HG02798 (cell line): Measurements from ENCODE around the gene CDH15.

ENCODE experiments used
- ATAC-seq: cut with Tn5 transposase; IDR thresholded peaks from one replicate; pipeline ENCODE4 v1.9.1; 2021; ENCODE audit warnings: mild to moderate bottlenecking; ENCODE audit not compliant: unreplicated experiment, poor library complexity

CDH15 gene

DNA sequence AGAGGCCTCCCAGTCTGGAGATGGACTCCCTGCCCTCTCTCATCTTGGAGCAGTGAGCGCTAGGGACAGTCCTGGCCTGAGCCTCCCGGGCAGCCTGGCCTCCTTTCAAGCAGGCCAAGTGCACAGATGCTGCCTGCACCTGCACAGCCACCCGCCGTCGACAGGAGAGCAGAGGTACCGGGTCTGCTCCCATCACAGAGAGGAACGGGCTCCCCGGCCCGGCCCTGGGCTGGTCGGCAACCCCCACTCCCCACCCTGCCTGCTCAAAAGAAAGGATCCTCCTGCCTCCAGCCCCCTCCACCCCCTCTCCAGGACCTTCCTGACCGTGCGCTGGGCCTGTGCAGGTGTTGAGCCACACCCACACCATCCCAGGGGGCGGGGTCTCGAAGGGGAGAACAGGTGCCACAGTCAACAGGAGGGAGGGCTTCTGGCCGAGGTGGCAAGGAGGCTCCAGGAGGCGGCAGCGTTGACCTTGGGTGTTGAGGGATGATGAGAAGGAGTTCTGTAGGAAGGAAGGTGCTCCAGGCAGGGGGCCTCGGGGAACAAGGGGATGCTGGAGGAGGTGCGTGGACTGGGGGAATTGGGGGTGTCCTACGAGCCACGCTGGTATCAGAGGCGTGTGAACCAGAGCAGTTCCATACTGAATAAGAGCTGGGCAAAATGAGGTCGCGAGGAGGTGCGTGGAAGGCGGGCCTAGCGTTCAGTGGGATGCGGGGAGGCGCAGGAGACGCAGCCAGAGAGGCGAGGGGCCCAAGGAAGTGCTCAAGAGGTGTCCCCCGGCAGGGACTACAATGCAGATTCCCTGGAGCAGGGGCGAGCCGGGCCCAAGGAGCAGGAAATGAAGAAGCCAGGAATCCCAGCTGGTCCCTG is 967 bp upstream of the CDH15 start:
- ATAC-seq = no peak

- no peak for ATAC-seq
These were observed 601 bp downstream of the CDH15 start for GRCh38 chr16:89172171-89172527.

DNA sequence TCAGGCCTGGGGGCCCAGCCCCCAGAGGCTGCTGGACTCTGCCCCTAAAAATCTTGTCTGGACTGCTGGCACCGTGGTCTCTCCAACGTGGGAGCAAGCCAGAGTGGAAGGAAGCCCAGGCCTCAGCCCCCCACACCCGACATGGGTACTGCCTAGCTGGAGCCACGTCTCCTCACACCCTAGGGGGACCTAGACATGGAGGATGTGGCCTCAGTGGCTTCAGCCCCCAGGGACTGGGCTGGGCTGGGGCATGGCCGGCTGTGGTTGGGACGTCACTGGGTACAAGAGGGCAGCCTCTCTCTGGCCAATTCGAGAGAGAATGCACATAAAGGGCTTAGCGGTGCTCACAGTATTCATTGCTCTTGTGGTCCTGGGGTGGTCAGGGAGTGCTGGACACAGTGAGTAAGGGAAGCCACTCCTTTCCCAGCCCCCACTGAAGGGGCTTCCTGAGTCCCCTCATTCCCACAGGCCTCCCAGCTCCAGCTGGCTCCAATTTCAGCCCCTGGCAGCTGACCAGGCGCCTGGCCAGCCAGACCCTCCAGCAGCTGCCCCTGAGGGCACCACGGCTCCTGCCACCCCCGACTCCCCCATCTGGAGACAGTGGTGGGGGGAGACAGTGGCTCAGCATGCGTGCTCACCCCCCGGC is 1.1 kb downstream of the CDH15 start:
- no peak for ATAC-seq

DNA sequence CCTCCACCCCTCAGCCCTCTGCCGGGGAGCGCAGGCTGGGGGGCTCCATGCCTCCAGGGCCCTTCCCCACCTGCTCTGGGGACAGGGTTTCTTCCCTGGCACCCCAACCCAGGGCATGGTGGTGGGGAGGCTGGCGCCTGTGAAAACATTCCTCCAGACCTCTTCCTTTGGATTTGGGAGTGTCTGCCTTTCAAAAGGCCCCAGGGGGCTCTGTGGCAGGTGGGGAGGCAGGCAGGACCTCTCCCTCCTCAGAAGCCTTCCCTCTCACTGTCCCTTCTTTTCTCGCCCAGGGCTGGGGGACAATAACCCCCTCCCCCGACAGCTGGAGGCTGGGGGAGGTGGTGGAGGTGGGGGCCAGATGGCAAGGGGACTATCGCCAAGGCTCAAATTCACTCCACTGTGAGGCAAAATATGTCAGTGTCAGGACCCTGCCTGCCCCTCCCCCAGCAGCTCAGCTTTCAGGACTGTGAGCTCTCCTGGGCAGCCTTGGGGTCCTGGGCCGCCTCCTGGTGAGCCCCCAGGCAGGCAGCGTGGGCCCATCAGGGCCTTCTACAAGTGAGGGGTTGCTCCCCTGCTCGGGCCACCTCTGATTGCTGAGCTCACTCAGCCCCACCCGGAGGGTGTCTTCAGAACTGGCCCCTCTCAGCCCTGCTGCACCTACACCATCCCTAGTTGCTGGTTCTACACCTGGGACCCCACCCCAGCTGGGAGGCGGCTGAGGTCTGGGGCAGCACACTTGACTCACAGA is 1.8 kb downstream of the CDH15 start:
- no peak for ATAC-seq

DNA sequence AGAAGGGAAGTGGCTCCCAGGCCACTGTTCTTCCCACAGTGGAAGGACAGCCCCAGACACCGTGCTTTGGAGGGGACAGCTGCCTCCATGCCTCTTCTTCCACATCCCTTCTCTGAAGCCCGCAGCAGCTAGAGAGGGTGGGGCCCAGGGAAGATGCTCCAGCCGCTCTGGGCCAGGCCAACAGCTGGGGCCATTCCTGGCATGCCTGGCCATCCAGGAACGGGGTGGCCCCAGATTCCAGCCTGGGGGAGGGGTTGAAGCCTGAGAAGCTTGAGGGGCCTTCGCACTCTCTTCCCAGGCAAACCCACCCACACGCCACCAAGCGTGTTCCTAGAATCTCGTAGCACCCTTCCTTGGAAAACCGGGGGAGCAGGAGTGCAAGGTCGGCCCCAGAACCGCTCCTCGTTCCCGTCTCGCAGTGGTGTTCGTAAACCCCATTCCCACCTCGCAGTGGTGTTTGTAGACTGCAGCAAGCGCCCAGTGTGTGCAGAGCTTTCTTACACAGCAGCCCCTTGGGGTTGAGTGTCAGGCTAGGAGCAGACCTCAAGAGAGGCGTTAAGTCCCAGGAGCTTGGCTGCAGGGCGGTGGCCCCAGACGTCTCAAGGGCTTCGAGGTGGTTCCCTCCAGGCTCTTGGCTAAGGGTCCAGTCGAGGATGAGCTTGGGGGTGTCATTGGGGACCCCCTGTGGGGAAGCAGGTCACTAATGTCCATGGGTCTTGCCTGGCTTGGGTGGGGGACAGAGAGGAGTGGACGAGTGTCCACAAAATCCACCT is 2.7 kb downstream of the CDH15 start:
- no peak for ATAC-seq

- no peak for ATAC-seq
These were observed 3.3 kb downstream of the CDH15 start for GRCh38 chr16:89174877-89175276.

- ATAC-seq = no peak
These were observed 4.0 kb downstream of the CDH15 start for GRCh38 chr16:89175280-89176146.

- no peak for ATAC-seq
These were observed 4.7 kb downstream of the CDH15 start for GRCh38 chr16:89176147-89176690.

GRCh38 chr16:89176717-89177116 is 5.2 kb downstream of the CDH15 start:
- ATAC-seq = no peak

GRCh38 chr16:89177501-89177900 is 6.0 kb downstream of the CDH15 start:
- no peak for ATAC-seq

DNA sequence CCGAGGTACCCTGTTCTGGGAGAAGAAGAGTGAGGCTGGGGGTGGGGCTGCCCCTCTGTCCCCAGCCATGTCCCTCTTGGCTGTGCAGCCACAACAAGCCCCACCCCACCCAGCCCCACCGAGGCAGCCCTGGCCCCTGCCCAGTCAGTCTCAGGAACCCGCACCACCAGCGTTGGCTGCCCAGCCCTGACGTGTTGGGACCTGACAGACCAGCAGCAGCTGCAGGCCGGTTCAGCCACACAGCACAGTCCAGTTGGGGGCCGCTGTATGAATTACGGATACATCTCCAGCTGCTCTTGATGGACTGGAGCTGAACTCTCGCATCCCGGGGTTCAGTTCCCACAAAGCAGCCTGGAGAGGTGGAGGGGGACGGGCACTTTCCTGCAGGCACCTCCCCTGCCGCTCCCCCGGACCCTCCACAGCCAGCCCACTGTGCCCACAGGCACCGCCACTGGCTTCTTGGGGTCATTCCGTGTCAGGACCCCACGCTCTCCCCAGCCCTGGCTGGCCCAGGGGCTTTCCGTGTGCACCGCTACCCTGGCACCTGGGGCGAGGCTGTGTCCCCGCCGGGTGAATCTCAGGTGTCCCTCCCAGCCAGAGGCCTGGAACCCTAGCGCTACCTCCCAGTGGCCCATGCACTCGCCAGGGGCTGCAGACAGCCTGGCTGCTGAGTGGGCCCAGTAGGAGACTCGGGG is 7.1 kb downstream of the CDH15 start:
- no peak for ATAC-seq

DNA sequence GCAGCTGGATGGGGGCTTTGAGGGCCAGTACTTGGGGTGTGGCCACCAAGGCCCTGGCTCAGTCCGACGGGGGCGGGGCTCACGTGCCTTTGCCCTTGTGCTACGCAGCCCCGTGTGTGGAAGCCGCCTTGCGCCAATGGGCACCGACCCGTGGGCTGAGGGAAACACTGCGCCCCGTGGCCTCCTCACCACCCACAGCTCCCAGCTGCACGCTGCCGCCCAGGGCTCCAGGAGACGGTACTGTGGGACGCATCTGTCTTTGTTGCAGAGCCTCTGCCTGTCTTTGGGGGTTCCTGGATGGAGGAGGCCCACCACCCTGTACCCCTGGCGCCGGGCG is 7.6 kb downstream of the CDH15 start:
- ATAC-seq = no peak

DNA sequence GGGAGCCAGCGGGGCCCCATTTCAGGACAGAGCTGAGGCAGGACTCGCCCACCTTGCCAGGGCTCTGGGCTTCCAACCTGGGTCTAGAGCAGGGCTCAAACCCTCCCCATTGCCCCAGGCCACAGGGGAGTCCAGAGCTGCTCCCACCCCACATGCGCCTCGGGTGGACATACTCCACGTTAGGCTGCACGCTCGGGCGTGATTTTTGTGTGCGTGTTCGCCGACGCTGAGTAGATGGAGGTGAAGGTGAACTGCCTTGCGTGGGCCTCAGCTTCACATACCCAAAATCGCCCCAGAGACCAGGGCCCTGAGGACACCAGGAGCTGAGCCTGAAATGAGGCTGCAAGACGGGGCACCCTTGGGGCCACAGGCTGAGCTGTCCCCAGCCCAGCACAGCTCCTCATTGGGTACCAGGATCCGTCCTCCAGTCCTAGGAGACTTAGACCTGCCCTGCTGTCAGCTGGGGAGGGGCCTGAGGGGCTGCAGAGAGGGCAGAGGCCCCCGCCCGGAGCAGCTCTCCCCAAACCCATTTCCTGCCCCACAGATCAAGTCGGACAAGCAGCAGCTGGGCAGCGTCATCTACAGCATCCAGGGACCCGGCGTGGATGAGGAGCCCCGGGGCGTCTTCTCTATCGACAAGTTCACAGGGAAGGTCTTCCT is 8.2 kb downstream of the CDH15 start:
- ATAC-seq = no peak

- no peak for ATAC-seq
These were observed 11.9 kb downstream of the CDH15 start for GRCh38 chr16:89183463-89183862.

- ATAC-seq = no peak
These were observed 12.6 kb downstream of the CDH15 start for GRCh38 chr16:89183975-89184676.

DNA sequence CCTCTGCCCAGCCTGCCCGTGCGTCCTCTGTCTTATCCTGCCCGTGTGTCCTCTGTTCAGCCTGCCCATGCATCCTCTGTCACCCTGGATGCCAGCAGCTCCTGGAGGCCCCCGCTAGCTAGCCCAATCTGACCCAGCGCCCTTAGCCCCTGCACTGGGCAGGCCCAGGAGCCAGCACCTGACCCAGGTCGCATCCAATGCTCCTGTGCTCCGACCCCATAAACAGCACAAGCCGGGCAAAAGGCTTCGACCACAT is 13.1 kb downstream of the CDH15 start:
- no peak for ATAC-seq

GRCh38 chr16:89184933-89185794 is 13.6 kb downstream of the CDH15 start:
- ATAC-seq = no peak
